Activated T-cell treated with anti-CD3 and anti-CD28 coated beads for 24 hours (primary cell): Measurements from ENCODE around the gene P2RY11.

Source experiments
- DNase-seq: peaks from one replicate; pipeline ENCODE4 v3.0.0-alpha.2; 2020; ENCODE audit warnings: low read depth

The P2RY11 gene

GRCh38 chr19:10141479-10141878 lies 30.0 kb downstream of the P2RY11 start:
- no peak for DNase-seq

GRCh38 chr19:10141973-10142372 lies 30.5 kb downstream of the P2RY11 start:
- no peak for DNase-seq

- peak; percentile 13 for DNase-seq
Observed at GRCh38 chr19:10142701-10143375, 31.3 kb downstream of the P2RY11 start.

- DNase-seq, result no peak
Observed at GRCh38 chr19:10143681-10144080, 32.2 kb downstream of the P2RY11 start.

GRCh38 chr19:10144361-10144760 lies 32.9 kb downstream of the P2RY11 start:
- no peak for DNase-seq

GRCh38 chr19:10145031-10145430 lies 33.5 kb downstream of the P2RY11 start:
- DNase-seq, result no peak

- no peak for DNase-seq
Observed at GRCh38 chr19:10146142-10146541, 34.6 kb downstream of the P2RY11 start.

GRCh38 chr19:10149427-10149826 lies 37.9 kb downstream of the P2RY11 start:
- DNase-seq, result no peak

- DNase-seq, result no peak
Observed at GRCh38 chr19:10151521-10151920, 40.0 kb downstream of the P2RY11 start.

GRCh38 chr19:10152100-10152499 lies 40.6 kb downstream of the P2RY11 start:
- no peak for DNase-seq

GRCh38 chr19:10155839-10156238 lies 44.3 kb downstream of the P2RY11 start:
- DNase-seq, result no peak

GRCh38 chr19:10158071-10158470 lies 46.6 kb downstream of the P2RY11 start:
- no peak for DNase-seq

- no peak for DNase-seq
Observed at GRCh38 chr19:10158485-10158884, 47.0 kb downstream of the P2RY11 start.

- DNase-seq, result no peak
Observed at GRCh38 chr19:10159610-10160009, 48.1 kb downstream of the P2RY11 start.

- DNase-seq, result no peak
Observed at GRCh38 chr19:10163536-10163935, 52.0 kb downstream of the P2RY11 start.
